ENCODE data around the gene TRAF5. TPM values are rescaled to one million over a fixed set of nuclear protein-coding genes. Genes with fewer than 3 reads are reported as not detected.

The TRAF5 gene
- total and polyA plus RNA-seq, 8 donors, result 4.3 to 50.7 (median 18.5) TPM

DNA sequence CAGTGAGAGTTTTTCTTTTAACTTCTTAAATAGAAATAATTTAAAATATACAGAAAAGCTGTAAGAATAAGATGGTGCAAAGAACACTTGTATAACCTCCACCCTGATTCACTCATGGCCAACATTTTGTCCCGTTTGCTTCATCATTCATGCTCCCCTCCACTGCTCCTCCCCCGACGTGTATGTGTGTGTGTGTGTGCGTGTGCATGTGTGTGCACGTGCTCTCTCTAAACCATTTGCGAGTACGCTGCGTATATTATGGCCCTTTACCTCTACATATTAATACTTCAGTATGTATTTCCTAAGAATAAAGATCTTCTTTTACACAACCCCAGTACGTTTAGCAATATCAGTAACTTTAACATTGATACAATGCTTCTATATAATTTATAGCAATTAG, 43.0 kb downstream of the TRAF5 start:
- no peak for TF ChIP-seq EP300 (IDR thresholded peaks at IDR 0.05)
- TF ChIP-seq, protein P1, sequence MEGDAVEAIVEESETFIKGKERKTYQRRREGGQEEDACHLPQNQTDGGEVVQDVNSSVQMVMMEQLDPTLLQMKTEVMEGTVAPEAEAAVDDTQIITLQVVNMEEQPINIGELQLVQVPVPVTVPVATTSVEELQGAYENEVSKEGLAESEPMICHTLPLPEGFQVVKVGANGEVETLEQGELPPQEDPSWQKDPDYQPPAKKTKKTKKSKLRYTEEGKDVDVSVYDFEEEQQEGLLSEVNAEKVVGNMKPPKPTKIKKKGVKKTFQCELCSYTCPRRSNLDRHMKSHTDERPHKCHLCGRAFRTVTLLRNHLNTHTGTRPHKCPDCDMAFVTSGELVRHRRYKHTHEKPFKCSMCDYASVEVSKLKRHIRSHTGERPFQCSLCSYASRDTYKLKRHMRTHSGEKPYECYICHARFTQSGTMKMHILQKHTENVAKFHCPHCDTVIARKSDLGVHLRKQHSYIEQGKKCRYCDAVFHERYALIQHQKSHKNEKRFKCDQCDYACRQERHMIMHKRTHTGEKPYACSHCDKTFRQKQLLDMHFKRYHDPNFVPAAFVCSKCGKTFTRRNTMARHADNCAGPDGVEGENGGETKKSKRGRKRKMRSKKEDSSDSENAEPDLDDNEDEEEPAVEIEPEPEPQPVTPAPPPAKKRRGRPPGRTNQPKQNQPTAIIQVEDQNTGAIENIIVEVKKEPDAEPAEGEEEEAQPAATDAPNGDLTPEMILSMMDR (IDR thresholded peaks at IDR 0.05), result no peak
- no peak for TF ChIP-seq POLR2AphosphoS5 (IDR thresholded peaks at IDR 0.05)
- no peak for TF ChIP-seq POLR2A (IDR thresholded peaks at IDR 0.05)
- peaks cover 0 to 3% (median 0%) of the 10 kb centered on the region in 4 donors for H3K4me1 ChIP-seq
- no peak overlapping the region for H3K4me3 ChIP-seq
- H3K27ac ChIP-seq, result no peak overlapping the region
- no peaks in the 10 kb centered on the region for H3K27me3 ChIP-seq
- 90 to 96% (median 92%) methylated on average over 9 of the region's 9 CpGs for WGBS, 5 donors
- H3K9me3 ChIP-seq, result no peaks in the 10 kb centered on the region
- intact Hi-C loops (cut with DNase I; ENCODE audit: low total_unique reads), result no loop called here
- no peak for DNase-seq
- peaks cover 15 to 82% (median 77%) of the 10 kb centered on the region in 4 donors for H3K36me3 ChIP-seq

DNA sequence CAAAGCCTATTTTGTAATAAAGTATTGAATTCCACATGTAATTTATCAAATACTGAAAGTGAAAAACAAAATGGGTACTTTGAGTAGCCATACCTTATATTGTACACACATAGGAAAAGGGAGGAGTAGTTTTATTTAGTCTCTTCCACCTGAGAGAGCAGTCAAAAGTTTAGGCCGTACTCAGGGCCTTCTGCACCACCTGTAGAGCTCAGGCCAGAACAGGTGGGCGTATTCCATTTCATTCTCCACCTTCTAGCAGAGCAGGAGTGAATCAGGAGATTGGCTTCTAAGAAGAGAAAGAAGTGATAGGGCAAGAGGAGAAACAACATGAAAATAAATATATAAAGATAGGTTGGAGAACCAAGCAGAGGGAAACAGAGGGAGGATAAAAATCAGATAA, 44.0 kb downstream of the TRAF5 start:
- TF ChIP-seq POLR2AphosphoS5 (IDR thresholded peaks at IDR 0.05), result no peak
- TF ChIP-seq EP300 (IDR thresholded peaks at IDR 0.05), result no peak
- TF ChIP-seq, protein P1 (IDR thresholded peaks at IDR 0.05), result no peak
- no peak for TF ChIP-seq POLR2A (IDR thresholded peaks at IDR 0.05)
- intact Hi-C loops (cut with DNase I; ENCODE audit: low total_unique reads), result no loop called here
- H3K27me3 ChIP-seq, result no peaks in the 10 kb centered on the region
- no peak overlapping the region for H3K4me3 ChIP-seq
- 91 to 99% (median 97%) methylated on average over 2 of the region's 2 CpGs for WGBS, 5 donors
- H3K4me1 ChIP-seq, result peaks cover 0 to 11% (median 0%) of the 10 kb centered on the region in 4 donors
- peaks cover 15 to 76% (median 72%) of the 10 kb centered on the region in 4 donors for H3K36me3 ChIP-seq
- no peak for DNase-seq
- H3K9me3 ChIP-seq, result no peaks in the 10 kb centered on the region
- H3K27ac ChIP-seq, result no peak overlapping the region

- H3K27ac ChIP-seq, result no peak overlapping the region
- WGBS, 5 donors, result 78 to 95% (median 88%) methylated on average over 1 of the region's 1 CpG
- no peak for DNase-seq
- TF ChIP-seq EP300 (IDR thresholded peaks at IDR 0.05) (no peak), POLR2A (IDR thresholded peaks at IDR 0.05) (no peak), POLR2AphosphoS5 (IDR thresholded peaks at IDR 0.05) (no peak)
- TF ChIP-seq, protein P1 (IDR thresholded peaks at IDR 0.05), result no peak
- H3K4me1 ChIP-seq, result peaks cover 0 to 11% (median 0%) of the 10 kb centered on the region in 4 donors
- no peak overlapping the region for H3K4me3 ChIP-seq
- peaks cover 12 to 75% (median 66%) of the 10 kb centered on the region in 4 donors for H3K36me3 ChIP-seq
- H3K27me3 ChIP-seq, result no peaks in the 10 kb centered on the region
- intact Hi-C loops (cut with DNase I; ENCODE audit: low total_unique reads), result no loop called here
- no peaks in the 10 kb centered on the region for H3K9me3 ChIP-seq
These were observed 44.9 kb downstream of the TRAF5 start for GRCh38 chr1:211371406-211372105.

- intact Hi-C loops (cut with DNase I; ENCODE audit: low total_unique reads), result no loop called here
- H3K36me3 ChIP-seq, result peaks cover 5 to 67% (median 57%) of the 10 kb centered on the region in 4 donors
- DNase-seq, result no peak
These were observed 45.8 kb downstream of the TRAF5 start for GRCh38 chr1:211372463-211372862.

More at GRCh38 chr1:211372463-211372862, 45.8 kb downstream of the TRAF5 start:
- 82 to 91% (median 84%) methylated on average over 4 of the region's 4 CpGs for WGBS, 5 donors
- Histone ChIP-seq H3K27ac (no peak overlapping the region), H3K27me3 (no peaks in the 10 kb centered on the region), H3K9me3 (no peaks in the 10 kb centered on the region), H3K4me1 (peaks cover 0 to 11% (median 0%) of the 10 kb centered on the region in 4 donors), H3K4me3 (no peak overlapping the region)
- TF ChIP-seq EP300 (IDR thresholded peaks at IDR 0.05) (no peak), POLR2AphosphoS5 (IDR thresholded peaks at IDR 0.05) (no peak), POLR2A (IDR thresholded peaks at IDR 0.05) (no peak)
- TF ChIP-seq, protein P1 (IDR thresholded peaks at IDR 0.05), result no peak
